Activated CD4-positive, alpha-beta T cell treated with anti-CD3 and anti-CD28 coated beads, Interleukin-10, Interleukin-2, amounts not matched to agents 100 ng/mL and 50 ng/mL, durations not matched to agents 16 hours and 8 hours (primary cell): ENCODE results near the gene NID1.

ENCODE experiments used
- DNase-seq: peaks from one replicate; pipeline ENCODE4 v3.0.0-alpha.2; 2020

NID1 gene

GRCh38 chr1:236063919-236064673 lies 794 bp downstream of the NID1 start:
- no peak for DNase-seq

- DNase-seq, result no peak
Measured at GRCh38 chr1:236063551-236063918, 1.4 kb downstream of the NID1 start.

GRCh38 chr1:236060286-236060685 lies 4.6 kb downstream of the NID1 start:
- no peak for DNase-seq

- no peak for DNase-seq
Measured at GRCh38 chr1:236059011-236059410, 5.9 kb downstream of the NID1 start.

GRCh38 chr1:236058141-236058934 lies 6.6 kb downstream of the NID1 start:
- peak; percentile 15 for DNase-seq

GRCh38 chr1:236057546-236057945 lies 7.3 kb downstream of the NID1 start:
- DNase-seq, result no peak

GRCh38 chr1:236052232-236052993 lies 12.5 kb downstream of the NID1 start:
- DNase-seq, result no peak

GRCh38 chr1:236051242-236051791 lies 13.6 kb downstream of the NID1 start:
- no peak for DNase-seq

- no peak for DNase-seq
Measured at GRCh38 chr1:236045771-236046170, 19.1 kb downstream of the NID1 start.

- DNase-seq, result no peak
Measured at GRCh38 chr1:236044341-236044740, 20.5 kb downstream of the NID1 start.

- no peak for DNase-seq
Measured at GRCh38 chr1:236041631-236042618, 23.0 kb downstream of the NID1 start.

GRCh38 chr1:236039740-236040685 lies 24.9 kb downstream of the NID1 start:
- no peak for DNase-seq

GRCh38 chr1:236038034-236038433 lies 26.9 kb downstream of the NID1 start:
- DNase-seq, result no peak

GRCh38 chr1:236035681-236036101 lies 29.2 kb downstream of the NID1 start:
- no peak for DNase-seq

GRCh38 chr1:236033336-236033735 lies 31.6 kb downstream of the NID1 start:
- DNase-seq, result no peak

- no peak for DNase-seq
Measured at GRCh38 chr1:236030534-236030933, 34.4 kb downstream of the NID1 start.

- DNase-seq, result no peak
Measured at GRCh38 chr1:236029428-236029940, 35.4 kb downstream of the NID1 start.

GRCh38 chr1:236027104-236027503 lies 37.8 kb downstream of the NID1 start:
- no peak for DNase-seq

- DNase-seq, result no peak
Measured at GRCh38 chr1:236025836-236026235, 39.1 kb downstream of the NID1 start.

- DNase-seq, result no peak
Measured at GRCh38 chr1:236024641-236025040, 40.2 kb downstream of the NID1 start.
